Activated gamma-delta T cell (primary cell): ENCODE data around the gene USP1.

Experiments
- DNase-seq: peaks from one replicate; lab custom pipeline; 2025; lab: John Stamatoyannopoulos, UW

USP1 gene

DNA sequence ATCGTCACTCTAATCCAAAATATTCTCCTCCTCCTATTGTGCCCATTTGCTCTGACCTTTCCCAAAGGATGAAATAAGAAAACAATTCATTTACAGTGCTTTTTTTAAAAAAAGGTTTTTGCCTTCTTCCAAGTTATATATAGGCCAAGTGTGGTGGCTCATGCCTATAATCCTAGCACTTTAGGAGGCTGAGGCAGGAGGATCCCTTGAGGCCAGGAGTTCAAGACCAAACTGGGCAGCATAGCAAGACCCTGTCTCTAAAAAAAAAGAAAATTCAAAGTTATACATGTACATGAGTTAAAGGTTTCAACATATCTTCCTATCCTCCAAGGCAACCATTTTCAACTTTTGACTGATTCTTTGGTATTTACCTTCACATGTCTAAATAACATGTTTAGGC lies 10.1 kb upstream of the USP1 start:
- no peak for DNase-seq

DNA sequence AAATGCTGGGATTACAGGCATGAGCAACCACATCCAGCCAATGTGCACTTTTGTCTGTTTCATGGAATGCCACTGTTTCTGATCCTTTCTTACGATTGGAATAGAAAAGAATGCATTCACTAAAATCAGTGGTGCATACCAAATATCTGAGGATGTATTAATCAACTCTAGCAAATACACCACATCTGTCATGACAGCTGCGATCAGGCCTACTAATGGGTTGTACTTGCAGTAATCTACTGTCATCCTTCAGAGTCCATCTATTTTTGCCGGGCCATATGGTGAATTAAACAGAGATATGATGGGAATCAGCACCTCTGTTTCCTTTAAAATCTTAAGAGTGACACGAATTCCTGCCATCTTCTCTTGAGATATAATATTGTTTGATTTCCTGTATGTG lies 8.5 kb upstream of the USP1 start:
- no peak for DNase-seq

DNA sequence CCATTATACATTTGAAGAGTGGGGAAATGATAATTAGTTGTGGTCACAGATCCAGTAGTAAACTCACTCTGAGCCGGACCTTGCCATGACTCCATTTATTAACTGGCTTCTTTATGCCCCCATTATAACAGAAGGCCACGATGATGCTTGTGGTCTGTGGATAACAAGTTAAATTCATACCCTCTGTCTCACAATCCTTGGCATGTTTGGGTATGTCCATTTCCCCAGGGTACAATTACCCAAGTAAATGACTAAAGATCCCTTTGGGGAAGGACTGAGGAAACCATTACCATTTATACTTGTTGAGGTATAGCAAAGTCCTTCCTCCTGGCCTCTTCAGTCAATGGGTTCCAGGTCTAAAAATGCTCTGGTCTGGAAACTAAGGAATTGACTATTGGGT lies 7.3 kb upstream of the USP1 start:
- no peak for DNase-seq

DNA sequence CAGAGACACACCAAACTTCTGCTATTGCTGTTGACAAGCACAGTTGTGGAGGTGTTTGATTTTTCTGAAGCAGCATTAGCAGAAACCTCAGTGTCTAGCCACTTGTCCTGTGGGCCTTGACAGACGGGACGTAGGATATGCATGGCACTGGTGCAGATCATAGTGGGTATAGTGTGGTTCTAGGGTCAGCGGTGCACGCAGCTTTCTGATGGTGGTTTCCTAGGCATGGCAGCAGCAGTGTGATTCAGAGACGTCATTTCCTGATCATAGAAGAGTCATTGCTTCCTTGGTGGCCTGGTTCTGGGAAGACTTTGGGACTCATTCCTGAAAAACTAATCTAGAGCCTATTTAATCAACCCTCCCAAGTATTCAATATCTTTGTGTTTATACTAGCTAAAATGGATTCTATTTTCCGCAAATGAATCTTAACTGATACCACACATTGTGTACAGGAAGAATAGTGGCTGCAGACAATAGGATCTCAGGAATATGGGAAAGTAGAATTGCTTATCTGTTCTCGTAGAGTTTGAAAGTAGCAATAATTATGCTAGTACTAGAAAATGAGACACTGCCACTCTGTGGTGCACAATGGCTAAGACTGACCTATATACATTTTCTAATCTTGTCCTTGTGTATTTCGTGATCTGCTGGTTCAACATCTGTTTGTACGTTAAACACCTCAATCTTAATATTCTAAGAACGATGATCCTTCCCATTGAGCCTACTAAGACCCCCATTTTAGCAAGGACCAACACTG lies 2.8 kb upstream of the USP1 start:
- no peak for DNase-seq

DNA sequence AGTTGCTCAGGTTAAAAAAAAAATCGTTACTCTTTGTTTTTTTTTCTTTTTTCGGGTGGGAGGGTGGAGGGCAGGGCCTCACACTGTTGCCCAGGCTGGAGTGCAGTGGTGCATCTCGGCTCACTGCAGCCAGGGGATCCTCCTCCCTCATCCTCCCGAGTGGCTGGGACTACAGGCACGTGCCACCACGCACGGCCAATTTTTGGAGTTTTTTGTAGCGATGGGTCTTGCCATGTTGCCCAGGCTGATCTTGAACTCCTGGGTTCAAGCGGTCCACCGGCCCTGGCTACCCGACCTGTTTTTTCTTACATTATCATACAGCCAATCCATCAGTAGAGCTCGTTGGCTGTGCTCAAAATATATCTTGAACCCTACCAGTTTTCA lies 2.2 kb upstream of the USP1 start:
- no peak for DNase-seq

DNA sequence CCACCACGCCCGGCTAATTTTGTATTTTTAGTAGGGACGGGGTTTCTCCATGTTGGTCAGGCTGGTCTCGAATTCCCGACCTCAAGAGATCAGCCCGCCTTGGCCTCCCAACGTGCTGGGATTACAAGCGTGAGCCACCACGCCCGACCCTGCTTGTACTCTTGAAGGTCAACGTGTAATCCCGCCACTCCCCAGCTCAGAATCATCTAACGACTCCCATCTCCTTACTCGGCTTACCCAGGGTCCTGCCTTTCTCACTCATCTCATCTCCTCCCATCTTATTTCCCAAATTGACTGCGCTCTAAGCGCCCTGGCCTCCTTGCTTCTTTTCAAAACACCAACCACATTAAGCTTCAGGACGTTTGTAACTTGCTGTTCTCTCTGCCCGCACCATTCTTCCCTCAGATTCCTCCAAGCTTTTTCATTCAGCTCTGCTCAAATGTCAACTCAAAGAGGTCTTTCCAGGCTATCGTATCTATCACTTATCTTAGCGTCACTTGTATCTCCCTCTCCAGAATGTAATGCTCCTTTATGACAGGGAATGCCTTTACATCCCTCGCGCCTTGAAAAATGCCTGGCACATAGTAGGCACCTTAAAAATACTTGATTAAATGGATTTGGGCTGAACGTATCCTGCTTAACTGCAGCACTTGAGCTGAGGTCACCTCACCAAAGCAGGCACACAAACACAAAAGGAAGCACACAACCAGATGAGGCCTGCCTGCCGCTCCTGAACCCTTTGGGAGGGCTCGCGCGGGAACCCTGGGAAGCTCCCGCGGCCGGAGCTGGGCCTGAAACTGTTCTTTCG lies 1.4 kb upstream of the USP1 start:
- DNase-seq: no peak

DNA sequence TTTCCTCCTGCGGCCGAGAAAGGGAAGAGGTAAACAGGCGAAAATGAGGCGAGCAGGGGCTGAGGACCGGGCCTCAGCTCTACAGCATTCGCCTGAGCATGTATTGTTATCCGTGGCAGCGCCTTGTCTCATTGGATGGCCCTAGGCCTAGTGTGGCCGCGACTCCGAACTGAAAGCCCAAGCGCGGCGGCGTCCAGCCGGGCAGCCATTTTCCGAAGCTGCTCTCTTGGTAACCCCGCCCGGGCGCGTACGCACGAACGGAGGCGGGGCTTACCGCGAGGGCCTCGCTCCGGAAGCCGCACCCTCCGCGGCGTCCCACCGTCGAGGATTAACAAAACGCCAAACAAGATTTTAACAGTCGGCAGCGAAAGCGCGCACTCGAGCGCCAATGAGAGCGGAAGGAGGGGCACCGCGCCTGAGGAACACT lies 797 bp upstream of the USP1 start:
- peak; percentile 93 for DNase-seq

DNA sequence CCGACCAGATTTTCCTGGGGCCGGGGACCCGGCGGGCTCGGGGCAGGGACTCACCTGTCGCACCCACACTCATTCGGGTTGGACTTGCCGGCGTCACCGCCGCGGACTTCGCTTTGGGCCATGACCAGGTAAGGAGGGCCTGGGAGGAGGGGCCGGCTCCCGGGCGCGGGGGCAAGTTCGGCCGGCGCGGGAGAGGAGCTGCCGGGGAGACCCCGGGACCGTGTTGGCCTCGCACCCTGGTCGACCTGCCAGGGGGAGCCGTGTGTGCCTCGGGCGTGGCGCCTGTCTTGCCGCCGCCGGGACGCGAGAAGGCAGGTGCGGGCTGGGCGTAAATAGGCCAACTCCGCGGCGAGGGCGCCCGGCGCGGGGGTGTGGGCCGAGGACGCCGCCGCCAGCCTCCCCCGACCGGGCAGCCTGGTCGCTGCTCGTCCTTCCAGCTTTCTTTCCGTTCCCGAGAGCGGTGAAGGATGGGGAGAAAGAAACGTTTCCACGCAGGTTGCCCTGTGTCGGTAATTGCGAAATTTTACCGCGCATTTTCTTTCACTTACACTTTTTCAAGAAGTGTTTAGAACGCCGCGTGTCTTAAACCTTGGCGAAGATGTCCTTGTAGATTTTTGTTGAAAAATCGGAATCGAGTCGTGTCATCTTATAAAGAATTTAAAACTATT lies 558 bp downstream of the USP1 start:
- peak; percentile 44 for DNase-seq

DNA sequence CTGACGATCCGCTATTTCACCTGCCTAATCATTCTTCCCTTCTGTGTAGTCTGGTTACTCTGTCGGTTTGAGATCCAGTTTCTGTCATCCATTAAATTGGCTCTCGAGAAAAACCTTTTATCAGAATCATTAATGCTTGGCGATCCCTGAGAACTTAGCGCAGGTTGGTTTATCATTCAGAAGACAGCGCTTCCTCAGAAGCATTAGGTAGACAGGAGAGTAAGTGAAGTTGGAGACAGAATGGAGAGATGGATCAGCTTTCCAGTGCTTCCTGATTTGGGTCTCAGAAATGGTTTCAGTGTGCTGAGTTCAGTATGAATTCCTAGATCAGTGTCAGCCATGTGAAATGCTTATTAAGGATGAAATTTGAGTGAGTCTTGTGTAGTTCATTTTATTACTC lies 1.3 kb downstream of the USP1 start:
- no peak for DNase-seq

DNA sequence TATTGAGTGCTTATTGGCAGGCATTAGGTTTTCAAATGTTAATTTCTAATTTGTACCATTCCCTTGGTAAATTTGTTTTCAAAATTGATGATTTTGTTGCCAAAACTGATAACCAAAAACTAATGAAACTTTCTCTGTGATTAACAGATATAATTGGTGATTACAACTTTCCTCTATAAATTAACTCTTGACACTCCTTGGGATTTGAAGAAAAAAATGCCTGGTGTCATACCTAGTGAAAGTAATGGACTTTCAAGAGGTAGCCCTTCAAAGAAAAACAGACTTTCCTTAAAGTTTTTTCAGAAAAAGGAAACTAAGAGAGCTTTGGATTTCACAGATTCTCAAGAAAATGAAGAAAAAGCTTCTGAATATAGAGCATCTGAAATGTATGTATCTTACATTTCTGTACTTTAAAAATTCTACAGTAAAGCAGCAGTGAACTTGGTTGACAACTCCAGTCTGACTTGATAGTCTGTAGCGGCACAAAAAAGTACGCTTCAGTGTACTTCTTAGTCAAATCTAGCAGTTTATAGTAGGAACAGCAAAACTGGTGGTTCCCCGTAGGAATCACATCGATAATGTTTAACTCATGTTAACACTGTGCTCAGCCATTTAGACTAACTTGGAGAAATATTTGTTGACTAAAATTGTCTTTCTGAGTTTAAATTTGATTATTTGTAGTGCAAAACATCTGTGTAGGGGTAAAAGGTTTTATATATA lies 3.0 kb downstream of the USP1 start:
- DNase-seq: no peak

DNA sequence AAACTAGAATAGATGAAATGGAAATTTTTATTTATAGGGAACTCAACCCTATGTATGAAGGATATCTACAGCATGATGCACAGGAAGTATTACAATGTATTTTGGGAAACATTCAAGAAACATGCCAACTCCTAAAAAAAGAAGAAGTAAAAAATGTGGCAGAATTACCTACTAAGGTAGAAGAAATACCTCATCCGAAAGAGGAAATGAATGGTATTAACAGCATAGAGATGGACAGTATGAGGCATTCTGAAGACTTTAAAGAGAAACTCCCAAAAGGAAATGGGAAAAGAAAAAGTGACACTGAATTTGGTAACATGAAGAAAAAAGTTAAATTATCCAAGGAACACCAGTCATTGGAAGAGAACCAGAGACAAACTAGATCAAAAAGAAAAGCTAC lies 7.9 kb downstream of the USP1 start:
- DNase-seq: no peak

DNA sequence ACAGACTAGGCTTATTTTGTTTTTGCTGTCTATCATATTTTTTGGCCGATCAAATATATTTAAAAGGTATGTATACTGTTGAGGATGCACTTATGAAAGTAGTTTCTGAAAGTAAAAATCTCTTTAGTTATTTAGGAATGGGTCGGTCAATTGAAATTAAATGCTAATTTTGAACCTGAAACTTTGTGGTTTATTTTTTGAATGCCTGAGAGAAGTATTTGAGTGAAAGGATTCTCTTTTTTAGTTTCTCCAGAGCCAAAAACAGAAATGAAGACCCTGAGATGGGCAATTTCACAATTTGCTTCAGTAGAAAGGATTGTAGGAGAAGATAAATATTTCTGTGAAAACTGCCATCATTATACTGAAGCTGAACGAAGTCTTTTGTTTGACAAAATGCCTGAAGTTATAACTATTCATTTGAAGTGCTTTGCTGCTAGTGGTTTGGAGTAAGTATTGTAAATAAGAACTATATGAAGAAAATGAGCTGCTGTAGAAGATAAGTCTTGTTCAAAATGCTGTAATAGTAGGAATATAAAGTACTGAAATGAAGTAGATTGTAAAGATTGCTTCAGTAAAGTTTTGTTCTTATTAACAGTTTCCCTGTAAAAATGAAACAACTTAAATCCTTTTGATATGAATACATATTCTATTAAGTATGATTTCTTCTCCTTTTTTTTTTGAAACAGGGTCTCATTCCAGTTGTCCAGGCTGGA lies 11.5 kb downstream of the USP1 start:
- DNase-seq: no peak

DNA sequence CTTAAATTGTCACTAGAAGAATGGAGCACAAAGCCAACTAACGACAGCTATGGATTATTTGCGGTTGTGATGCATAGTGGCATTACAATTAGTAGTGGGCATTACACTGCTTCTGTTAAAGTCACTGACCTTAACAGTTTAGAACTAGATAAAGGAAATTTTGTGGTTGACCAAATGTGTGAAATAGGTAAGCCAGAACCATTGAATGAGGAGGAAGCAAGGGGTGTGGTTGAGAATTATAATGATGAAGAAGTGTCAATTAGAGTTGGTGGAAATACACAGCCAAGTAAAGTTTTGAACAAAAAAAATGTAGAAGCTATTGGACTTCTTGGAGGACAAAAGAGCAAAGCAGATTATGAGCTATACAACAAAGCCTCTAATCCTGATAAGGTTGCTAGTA lies 13.5 kb downstream of the USP1 start:
- no peak for DNase-seq

DNA sequence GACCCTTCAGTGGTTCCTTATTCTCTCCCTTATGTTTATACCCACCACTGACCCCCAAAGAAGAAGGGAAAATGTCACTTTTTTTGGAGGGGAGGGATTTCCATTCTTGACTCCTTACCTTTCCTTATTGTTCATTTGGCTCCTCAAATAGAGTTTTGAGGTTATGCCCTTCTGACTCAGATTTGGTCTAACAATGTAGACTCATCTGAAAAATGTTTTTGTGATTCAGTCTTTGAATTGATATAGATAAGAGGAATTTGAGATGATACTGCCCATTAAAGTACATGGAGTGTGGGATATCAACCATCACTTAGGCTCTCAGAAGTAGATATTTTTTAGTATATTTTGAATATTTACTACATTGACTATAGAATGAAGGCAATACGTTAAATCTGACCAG lies 16.1 kb downstream of the USP1 start:
- no peak for DNase-seq

DNA sequence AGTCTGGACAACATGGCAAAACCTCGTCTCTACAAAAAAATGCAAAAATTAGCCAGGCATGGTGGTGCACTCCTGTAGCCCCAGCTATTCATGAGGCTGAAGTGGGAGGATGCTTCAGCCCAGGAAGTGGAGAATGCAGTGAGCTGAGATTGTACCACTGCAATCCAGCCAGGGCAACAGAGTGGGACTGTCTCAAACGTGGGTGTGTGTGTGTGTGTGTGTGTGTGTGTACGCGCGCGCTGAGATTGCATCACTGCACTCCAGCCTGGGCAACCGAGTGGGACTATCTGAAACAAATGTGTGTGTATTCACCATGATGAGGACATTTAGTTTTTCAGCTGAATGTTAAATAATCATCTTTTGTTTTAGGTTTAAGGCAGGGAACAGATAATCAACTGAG lies 21.1 kb downstream of the USP1 start:
- DNase-seq: no peak

DNA sequence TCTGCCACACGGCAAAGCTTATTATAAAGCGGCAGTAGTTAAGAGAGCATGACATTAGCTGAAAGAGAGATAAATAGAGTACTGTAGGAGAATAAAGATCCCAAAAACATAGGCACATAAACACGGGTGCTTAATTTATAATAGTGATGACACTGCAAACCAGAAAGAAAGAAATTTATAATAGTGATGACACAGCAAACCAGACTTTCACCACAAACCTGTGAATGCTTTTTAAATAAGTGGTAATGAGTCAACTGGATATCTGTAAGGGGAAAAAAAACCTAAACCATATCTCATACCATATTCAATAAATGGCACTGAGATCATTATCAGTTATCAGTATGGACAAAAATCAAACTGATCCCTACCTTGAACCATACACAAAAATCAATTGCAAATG lies 25.5 kb downstream of the USP1 start:
- no peak for DNase-seq

DNA sequence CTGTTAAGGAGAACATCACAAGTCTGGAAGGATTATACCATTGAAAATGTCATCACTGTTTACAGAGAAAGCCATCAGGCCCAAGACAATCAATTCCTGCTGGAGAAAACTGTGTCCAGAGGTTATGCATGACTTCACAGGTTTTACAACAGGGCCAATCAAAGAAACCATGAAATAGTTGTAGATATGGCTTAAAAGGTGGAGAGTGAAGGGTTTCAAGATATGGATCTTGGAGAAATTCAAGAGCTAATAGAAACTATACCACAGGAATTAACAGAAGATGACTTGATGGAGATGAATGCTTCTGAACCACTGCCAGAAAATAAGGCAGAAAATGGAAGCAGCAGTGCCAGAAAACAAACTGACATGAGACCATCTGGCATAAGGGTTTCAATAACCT lies 30.2 kb downstream of the USP1 start:
- no peak for DNase-seq

DNA sequence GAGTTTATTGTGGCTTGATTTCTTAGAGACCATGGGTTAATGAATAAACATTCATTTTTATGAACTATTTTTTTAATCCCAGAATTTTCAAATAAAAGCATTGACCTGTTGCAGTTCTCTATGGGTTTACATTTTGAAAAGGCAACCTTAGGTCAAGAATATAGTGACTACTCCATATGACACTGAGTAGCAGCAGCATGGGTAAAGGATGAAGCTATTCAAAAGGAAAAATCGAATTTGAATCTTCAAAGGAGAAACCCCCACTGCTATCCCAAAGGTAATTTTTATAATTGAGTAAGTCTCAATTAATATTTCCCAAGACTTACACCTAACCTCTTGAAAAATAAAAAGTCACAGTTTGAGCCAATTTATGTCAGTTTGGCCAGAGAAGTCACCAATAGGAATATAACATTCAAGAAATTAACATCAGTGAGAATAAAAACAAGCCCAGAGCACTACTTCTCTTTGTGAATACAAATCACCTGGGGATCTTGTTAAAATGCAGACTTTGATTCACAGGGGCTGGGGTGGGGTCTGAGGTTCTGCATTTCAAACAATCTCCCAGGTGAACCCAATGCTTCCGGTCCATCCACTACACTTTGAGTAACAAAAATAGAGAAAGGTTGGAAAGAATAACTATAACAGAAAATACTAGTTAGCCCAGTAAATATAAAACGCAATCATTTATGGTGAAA lies 39.8 kb downstream of the USP1 start:
- no peak for DNase-seq

DNA sequence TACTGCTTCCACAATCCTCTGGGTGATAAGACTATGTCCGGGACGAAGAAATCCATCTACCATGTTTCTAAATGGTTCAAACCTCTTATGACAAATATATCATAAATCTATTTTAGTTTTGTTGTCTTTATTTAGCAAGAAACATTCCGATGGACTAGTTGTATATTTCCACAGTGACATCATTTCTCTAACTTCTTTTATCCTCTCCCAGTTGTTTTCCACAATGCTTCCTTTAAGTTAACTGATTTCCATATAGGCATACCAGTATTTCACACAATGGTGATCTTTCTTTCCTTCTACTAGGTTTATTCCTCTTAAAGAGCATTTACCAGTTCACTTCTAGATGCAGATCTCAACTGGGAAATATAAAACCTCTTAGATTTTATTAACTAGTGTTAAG lies 44.8 kb downstream of the USP1 start:
- no peak for DNase-seq

DNA sequence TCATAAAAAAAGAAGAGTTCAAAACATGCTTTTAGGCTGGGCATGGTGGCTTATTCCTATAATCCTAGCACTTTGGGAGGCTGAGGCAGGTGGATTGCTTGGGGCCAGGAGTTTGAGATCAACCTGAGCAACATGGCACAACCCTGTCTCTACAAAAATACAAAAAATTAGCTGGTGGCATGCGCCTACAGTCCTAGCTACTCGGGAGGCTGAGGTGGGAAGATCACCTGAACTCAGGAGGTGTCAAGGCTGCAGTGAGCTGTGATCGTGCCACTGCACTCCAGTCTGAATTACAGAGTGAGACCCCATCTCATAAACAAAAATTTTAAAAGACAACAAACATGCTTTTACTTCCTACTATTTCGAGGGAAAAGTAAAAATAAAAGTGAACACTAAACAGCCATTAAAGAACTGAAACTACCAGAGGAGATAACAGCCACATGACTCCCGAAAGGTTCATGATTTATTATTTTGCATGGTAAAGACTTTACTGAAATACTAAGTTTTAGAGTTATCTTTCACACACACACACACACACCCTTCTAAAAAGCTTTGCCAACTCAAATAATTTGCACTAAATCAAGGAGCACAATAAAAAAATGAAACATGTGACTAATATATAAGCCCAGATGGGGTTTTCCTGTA lies 48.1 kb downstream of the USP1 start:
- DNase-seq: no peak

DNA sequence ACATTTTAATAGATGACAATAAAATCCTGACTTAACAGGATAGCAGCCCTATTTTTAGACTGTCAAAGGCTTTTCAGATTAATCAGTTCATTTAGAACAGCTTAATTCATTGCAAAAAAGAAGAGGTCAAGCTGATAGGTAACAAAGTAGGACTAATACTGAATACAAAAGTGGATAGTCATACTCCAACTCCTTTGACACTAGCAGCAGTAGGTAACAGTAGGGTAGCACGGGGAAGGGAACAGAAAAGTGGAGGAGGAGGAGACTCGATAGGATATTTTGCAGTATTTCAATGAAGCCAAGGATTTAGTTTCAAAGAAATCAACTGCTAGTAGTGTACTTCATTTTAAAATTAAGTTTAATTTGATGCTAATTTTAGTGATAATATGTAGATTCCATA lies 51.1 kb downstream of the USP1 start:
- no peak for DNase-seq
